Skeletal muscle satellite cell (primary cell): Measurements from ENCODE around the gene UBE2F.
"Not testable (repeated sequence)": the region's sequence is repeated elsewhere in the genome, so short reads cannot be mapped to it uniquely, and the experiment has no call there.

Source experiments
- H3K27me3 ChIP-seq: 2 replicates; pipeline ENCODE4 v1.7.0; 2013; ENCODE audit warnings: low read length; ENCODE audit not compliant: control insufficient read depth, insufficient read depth
- H3K36me3 ChIP-seq: 2 replicates; pipeline ENCODE4 v1.7.0; 2013; ENCODE audit warnings: mild to moderate bottlenecking, control low read depth, low read length; ENCODE audit not compliant: insufficient read depth
- H3K4me1 ChIP-seq: 2 replicates; pipeline ENCODE4 v1.7.0; 2013; ENCODE audit warnings: low read length; ENCODE audit not compliant: control insufficient read depth, insufficient read depth
- H3K4me2 ChIP-seq: 2 replicates; pipeline ENCODE4 v1.7.0; 2013; ENCODE audit warnings: mild to moderate bottlenecking, low read length
- H3K4me3 ChIP-seq: 2 replicates; pipeline ENCODE4 v1.7.0; 2013; ENCODE audit warnings: low read length
- H3K9ac ChIP-seq: 2 replicates; pipeline ENCODE4 v1.7.0; 2013; ENCODE audit warnings: mild to moderate bottlenecking, low read depth, low read length, moderate library complexity
- H3K9me3 ChIP-seq: replicated peaks from 2 replicates; pipeline ENCODE4 v1.7.0; 2013; ENCODE audit warnings: mild to moderate bottlenecking, control low read depth, low read length

UBE2F gene

DNA sequence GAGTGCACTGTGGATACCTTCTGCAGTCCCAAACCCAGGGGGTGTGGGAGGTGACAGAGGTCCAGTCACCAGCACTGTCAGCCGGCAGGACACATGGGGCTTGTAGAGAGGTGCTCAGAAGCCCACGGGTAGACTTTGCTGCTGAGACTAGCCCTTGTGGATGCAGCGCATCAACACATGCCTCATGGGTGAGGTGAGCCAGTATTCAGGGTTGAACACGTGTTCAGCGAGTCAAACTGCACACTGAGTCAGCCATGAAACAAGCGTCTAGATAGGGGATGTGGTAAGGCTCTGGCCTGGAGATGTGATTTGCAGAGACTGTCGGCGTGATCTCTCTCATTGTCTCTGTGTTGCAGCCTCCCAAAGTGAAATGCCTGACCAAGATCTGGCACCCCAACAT lies 58.2 kb downstream of the UBE2F start:
- no peak overlapping the region for H3K4me3 ChIP-seq
- H3K9ac ChIP-seq: no peak overlapping the region
- H3K4me2 ChIP-seq: no peak overlapping the region
- peaks cover 3% of the 10 kb centered on the region for H3K4me1 ChIP-seq
- H3K27me3 ChIP-seq: no peaks in the 10 kb centered on the region
- no peaks in the 10 kb centered on the region for H3K9me3 ChIP-seq
- peaks cover 21% of the 10 kb centered on the region for H3K36me3 ChIP-seq

DNA sequence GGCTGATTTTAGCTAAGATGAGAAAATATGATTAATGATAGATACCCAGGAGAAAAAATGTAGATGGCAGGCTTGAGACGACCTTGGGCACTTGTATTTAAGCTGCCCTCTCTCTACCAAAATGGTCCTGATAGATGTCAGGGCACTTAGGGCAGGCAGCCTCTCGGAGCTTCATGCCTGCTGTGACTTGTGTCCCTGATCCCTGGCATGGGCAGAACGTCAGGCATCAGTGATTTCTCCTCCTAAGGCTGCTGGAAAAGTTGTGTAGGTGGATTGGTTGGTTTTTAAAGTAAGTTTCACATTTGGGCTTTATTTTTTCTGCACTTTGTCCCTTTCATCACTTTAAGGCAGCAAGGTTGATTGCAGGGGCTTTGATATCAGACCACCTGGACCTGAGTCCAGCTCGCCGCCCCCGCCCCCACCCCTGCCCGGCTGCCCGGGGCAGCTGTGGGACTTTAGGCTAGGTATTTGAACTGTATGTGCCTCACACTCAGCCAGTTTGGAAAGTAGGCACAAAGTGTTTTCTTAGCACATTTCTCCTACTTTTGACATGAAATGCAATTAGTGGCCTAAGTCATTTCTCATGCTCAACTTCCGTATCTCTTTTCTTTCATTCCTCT lies 59.0 kb downstream of the UBE2F start:
- no peak overlapping the region for H3K4me2 ChIP-seq
- H3K36me3 ChIP-seq: peaks cover 26% of the 10 kb centered on the region
- no peaks in the 10 kb centered on the region for H3K27me3 ChIP-seq
- H3K9ac ChIP-seq: no peak overlapping the region
- no peaks in the 10 kb centered on the region for H3K9me3 ChIP-seq
- no peaks in the 10 kb centered on the region for H3K4me1 ChIP-seq
- no peak overlapping the region for H3K4me3 ChIP-seq

DNA sequence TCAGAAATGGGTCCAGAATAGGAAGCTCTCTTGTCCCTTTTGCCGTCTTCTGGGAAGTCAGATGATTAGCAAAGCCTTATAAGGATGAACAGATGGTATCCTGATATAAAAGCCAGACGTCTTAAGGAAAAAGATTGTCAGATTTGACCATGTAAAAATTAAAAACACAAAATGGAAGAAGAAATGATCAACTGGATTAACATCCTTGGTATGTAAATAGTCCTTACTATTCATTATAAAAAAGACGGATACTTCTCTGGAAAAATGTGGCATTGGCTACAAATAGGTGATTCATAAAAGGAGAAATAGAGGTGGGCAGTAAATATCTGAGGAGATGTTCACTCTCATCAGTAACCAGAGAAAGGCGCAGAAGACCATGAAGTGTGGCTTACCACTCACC lies 60.2 kb downstream of the UBE2F start:
- Histone ChIP-seq H3K4me2 (no peak overlapping the region), H3K27me3 (no peaks in the 10 kb centered on the region), H3K9me3 (no peaks in the 10 kb centered on the region), H3K4me3 (no peak overlapping the region), H3K36me3 (peaks cover 34% of the 10 kb centered on the region), H3K4me1 (no peaks in the 10 kb centered on the region), H3K9ac (no peak overlapping the region)

DNA sequence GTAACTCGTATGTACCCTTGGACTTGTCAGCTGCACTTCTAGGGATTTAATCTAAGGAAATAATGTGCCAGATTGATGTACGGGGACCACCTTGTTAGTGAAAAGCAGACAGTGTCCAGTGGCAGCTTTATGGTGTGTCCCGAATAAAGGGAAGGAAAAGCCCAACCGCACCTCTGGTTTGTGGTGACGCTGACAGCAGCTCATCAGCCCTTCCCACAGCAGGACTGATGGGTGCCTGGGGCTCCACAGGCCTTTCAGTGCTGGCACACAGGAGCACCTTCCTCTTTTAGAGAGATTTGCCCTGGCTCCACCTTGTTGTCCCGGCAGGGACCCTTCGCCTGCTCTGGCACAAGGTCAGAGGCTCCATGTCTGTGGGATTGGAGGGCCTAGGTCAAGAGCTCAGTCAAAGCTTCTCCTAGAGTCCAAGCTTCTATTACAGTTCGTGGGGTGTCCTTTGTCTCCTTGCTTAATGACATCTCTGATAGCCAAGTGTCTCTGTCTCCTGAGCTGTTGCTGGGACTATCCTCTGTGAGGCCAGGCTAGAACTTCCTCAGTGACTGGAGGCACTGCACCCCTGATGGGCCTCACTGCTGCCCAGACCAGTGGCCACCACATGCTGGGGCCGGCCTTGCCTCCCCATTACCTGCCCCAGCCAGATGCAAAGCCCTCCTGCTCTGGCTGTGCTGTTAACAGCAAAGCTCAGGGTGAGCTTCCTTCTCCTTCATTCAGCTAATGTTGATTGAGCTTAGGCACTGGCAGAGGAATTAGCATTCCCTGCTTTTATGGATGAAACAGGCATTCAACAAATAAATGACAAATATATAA lies 61.0 kb downstream of the UBE2F start:
- Histone ChIP-seq H3K9ac (no peak overlapping the region), H3K4me1 (no peaks in the 10 kb centered on the region), H3K36me3 (peaks cover 34% of the 10 kb centered on the region)

GRCh38 chr2:238029853-238030252 lies 63.0 kb downstream of the UBE2F start:
- peaks cover 44% of the 10 kb centered on the region for H3K36me3 ChIP-seq
- no peak overlapping the region for H3K4me3 ChIP-seq
- H3K9me3 ChIP-seq: no peaks in the 10 kb centered on the region
- no peak overlapping the region for H3K9ac ChIP-seq
- no peak overlapping the region for H3K4me2 ChIP-seq
- H3K27me3 ChIP-seq: no peaks in the 10 kb centered on the region
- H3K4me1 ChIP-seq: no peaks in the 10 kb centered on the region

More for the DNA sequence above, 61.0 kb downstream of the UBE2F start:
- Histone ChIP-seq H3K4me2 (no peak overlapping the region), H3K27me3 (no peaks in the 10 kb centered on the region), H3K4me3 (no peak overlapping the region), H3K9me3 (no peaks in the 10 kb centered on the region)

GRCh38 chr2:238030422-238031155 lies 63.8 kb downstream of the UBE2F start:
- H3K4me1 ChIP-seq: no peaks in the 10 kb centered on the region
- no peak overlapping the region for H3K4me2 ChIP-seq
- H3K27me3 ChIP-seq: no peaks in the 10 kb centered on the region
- H3K4me3 ChIP-seq: no peak overlapping the region
- H3K9me3 ChIP-seq: no peaks in the 10 kb centered on the region
- peaks cover 50% of the 10 kb centered on the region for H3K36me3 ChIP-seq
- H3K9ac ChIP-seq: no peak overlapping the region

GRCh38 chr2:238031751-238032150 lies 64.9 kb downstream of the UBE2F start:
- H3K27me3 ChIP-seq: no peaks in the 10 kb centered on the region
- H3K4me3 ChIP-seq: no peak overlapping the region
- H3K9ac ChIP-seq: no peak overlapping the region
- no peaks in the 10 kb centered on the region for H3K9me3 ChIP-seq
- peaks cover 55% of the 10 kb centered on the region for H3K36me3 ChIP-seq
- no peaks in the 10 kb centered on the region for H3K4me1 ChIP-seq
- no peak overlapping the region for H3K4me2 ChIP-seq

- Histone ChIP-seq H3K4me3 (no peak overlapping the region), H3K9ac (no peak overlapping the region), H3K36me3 (peaks cover 56% of the 10 kb centered on the region), H3K4me2 (no peak overlapping the region), H3K9me3 (no peaks in the 10 kb centered on the region), H3K27me3 (no peaks in the 10 kb centered on the region), H3K4me1 (no peaks in the 10 kb centered on the region)
Measured at GRCh38 chr2:238032755-238033337, 66.0 kb downstream of the UBE2F start.

DNA sequence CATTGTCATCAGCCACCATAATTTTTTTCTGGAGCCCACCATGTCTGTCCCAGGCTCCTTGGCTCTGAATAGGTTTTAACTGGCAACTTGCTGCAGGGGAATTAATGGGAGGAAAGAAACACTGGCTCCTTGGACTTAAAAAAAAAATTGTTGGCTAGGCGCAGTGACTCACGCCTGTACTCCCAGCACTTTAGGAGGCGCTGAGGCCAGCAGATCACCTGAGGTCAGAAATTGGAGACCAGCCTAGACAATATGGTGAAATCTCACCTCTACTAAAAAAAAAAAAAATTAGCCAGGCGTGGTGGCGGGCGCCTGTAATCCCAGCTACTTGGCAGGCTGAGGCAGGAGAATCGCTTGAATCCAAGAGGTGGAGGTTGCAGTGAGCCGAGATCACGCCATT lies 67.2 kb downstream of the UBE2F start:
- H3K27me3 ChIP-seq, H3K4me2 ChIP-seq, H3K4me1 ChIP-seq, H3K4me3 ChIP-seq, H3K9me3 ChIP-seq, H3K9ac ChIP-seq: not testable (repeated sequence)
- peaks cover 63% of the 10 kb centered on the region for H3K36me3 ChIP-seq

- Histone ChIP-seq H3K4me2 (no peak overlapping the region), H3K36me3 (peaks cover 61% of the 10 kb centered on the region), H3K9me3 (no peaks in the 10 kb centered on the region), H3K27me3 (no peaks in the 10 kb centered on the region), H3K4me3 (no peak overlapping the region), H3K4me1 (no peaks in the 10 kb centered on the region), H3K9ac (no peak overlapping the region)
Measured at GRCh38 chr2:238038203-238038602, 71.4 kb downstream of the UBE2F start.

DNA sequence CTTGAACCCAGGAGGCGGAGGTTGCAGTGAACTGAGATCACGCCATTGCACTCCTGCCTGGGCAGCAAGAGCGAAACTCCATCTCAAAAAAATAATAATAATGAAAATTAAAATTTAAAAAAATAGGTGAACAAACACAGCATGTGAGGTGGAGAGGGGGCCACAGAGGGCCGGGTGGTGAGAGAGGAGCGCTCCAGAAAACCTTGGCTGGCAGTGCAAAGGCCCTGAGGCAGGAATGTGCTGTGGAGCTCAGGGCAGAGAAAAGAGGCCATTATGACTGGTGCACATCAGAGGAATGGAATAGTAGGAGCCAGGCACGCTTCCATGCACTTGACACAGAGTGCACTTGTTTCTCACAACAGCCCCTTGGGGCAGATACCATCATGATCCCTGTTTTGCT lies 72.3 kb downstream of the UBE2F start:
- no peak overlapping the region for H3K4me2 ChIP-seq
- H3K36me3 ChIP-seq: peaks cover 60% of the 10 kb centered on the region
- H3K9me3 ChIP-seq: no peaks in the 10 kb centered on the region
- no peaks in the 10 kb centered on the region for H3K27me3 ChIP-seq
- no peaks in the 10 kb centered on the region for H3K4me1 ChIP-seq
- no peak overlapping the region for H3K9ac ChIP-seq
- H3K4me3 ChIP-seq: no peak overlapping the region
